KMS-11 (cell line): ENCODE data around the gene ZNF615.

Experiments used
- H2AFZ ChIP-seq: fragments of 200-600 bp; sonication (generic); 2 replicates; pipeline ENCODE4 v1.6.1; 2016; ENCODE audit warnings: antibody characterized with exemption, mixed run types, low read depth
- H3K27ac ChIP-seq: fragments of 200-600 bp; sonication (generic); 2 replicates; pipeline ENCODE4 v1.6.1; 2016; ENCODE audit warnings: mild to moderate bottlenecking, mixed run types
- H3K27me3 ChIP-seq: fragments of 200-600 bp; sonication (generic); 2 replicates; pipeline ENCODE4 v1.6.1; 2017; ENCODE audit warnings: mild to moderate bottlenecking, low read depth, mixed run types, moderate library complexity; ENCODE audit not compliant: insufficient read depth
- H3K36me3 ChIP-seq: fragments of 200-600 bp; sonication (generic); 2 replicates; pipeline ENCODE4 v1.6.1; 2017; ENCODE audit warnings: mild to moderate bottlenecking, mixed run types; ENCODE audit not compliant: insufficient read depth
- H3K4me1 ChIP-seq: fragments of 200-600 bp; sonication (generic); 2 replicates; pipeline ENCODE4 v1.6.1; 2016; ENCODE audit warnings: mild to moderate bottlenecking, low read depth, mixed run types; ENCODE audit not compliant: poor library complexity, severe bottlenecking
- H3K4me2 ChIP-seq: fragments of 200-600 bp; sonication (generic); 2 replicates; pipeline ENCODE4 v1.7.0; 2016; ENCODE audit warnings: mild to moderate bottlenecking, mixed run types
- H3K4me3 ChIP-seq: fragments of 200-600 bp; sonication (generic); IDR thresholded peaks from 2 replicates; pipeline ENCODE4 v1.6.1; 2017; ENCODE audit warnings: low read depth, low read length, mixed read lengths; ENCODE audit not compliant: insufficient read depth
- H3K79me2 ChIP-seq: fragments of 200-600 bp; sonication (generic); 2 replicates; pipeline ENCODE4 v1.6.1; 2016; ENCODE audit warnings: low read depth, mixed run types; ENCODE audit not compliant: insufficient read depth
- H3K9ac ChIP-seq: fragments of 200-600 bp; sonication (generic); 2 replicates; pipeline ENCODE4 v1.6.1; 2016; ENCODE audit warnings: mild to moderate bottlenecking, mixed run types
- H4K20me1 ChIP-seq: fragments of 200-600 bp; sonication (generic); 2 replicates; pipeline ENCODE4 v1.6.1; 2016; ENCODE audit warnings: mild to moderate bottlenecking, mixed run types; ENCODE audit not compliant: insufficient read depth
- CTCF ChIP-seq: fragments of 200-600 bp; sonication (generic); conservative IDR thresholded peaks from 2 replicates; pipeline ENCODE4 v1.6.1; 2017; ENCODE audit warnings: low read depth, mild to moderate bottlenecking, antibody characterized with exemption, low read length, moderate library complexity, mixed read lengths

The ZNF615 gene

GRCh38 chr19:52022193-52022592, 14.2 kb upstream of the ZNF615 start:
- Histone ChIP-seq H3K27me3 (no peaks in the 10 kb centered on the region), H2AFZ (no peak overlapping the region), H3K36me3 (no peaks in the 10 kb centered on the region), H3K4me1 (no peaks in the 10 kb centered on the region), H3K9ac (no peak overlapping the region), H3K4me3 (no peak overlapping the region), H3K27ac (no peak overlapping the region), H4K20me1 (no peaks in the 10 kb centered on the region), H3K4me2 (no peak overlapping the region), H3K79me2 (no peaks in the 10 kb centered on the region)
- no peak for TF ChIP-seq CTCF

DNA sequence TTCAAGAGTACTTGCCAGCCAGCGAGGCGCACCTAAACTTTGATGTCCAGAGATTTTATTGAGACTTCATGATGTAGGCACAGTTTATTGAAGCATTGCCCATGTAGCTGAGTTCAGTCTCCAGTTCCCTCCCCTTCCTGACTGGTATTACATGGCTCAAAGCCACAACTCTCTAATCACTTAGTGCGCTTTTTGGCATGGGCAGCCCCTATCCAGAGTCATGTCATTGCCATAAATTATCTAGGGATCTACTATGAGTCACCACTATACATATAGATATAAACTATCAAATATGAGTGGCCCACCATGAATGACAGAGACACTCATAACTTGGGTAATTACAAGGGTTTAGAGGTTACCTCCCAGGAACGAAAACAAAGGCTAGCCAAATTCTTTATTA, 12.5 kb upstream of the ZNF615 start:
- Histone ChIP-seq H3K36me3 (no peaks in the 10 kb centered on the region), H3K27me3 (no peaks in the 10 kb centered on the region)

DNA sequence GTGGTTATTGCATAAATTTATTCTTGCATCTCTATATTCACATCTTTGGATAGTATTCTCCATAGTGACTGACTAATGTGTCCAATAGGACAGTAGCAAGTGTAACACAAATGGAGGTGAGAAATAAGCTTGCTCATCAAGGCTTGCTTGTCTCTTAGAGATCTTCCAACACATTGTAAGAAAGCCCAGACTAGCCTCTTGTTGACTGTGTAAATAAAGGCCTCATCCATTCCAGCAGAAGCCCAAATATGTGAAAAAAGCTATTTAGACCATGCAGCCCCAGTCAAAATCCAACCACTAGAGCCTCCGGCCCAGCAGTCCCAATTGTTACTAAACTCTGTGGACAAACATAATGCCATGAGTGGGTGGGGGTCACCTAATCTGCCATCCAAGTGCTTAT, 2.7 kb upstream of the ZNF615 start:
- no peak overlapping the region for H3K4me3 ChIP-seq

More for the DNA sequence above, 12.5 kb upstream of the ZNF615 start:
- Histone ChIP-seq H2AFZ (no peak overlapping the region), H3K4me3 (no peak overlapping the region), H3K79me2 (no peaks in the 10 kb centered on the region), H3K4me1 (no peaks in the 10 kb centered on the region), H3K9ac (no peak overlapping the region), H3K27ac (no peak overlapping the region), H4K20me1 (no peaks in the 10 kb centered on the region), H3K4me2 (no peak overlapping the region)
- no peak for TF ChIP-seq CTCF

GRCh38 chr19:52007451-52007805, 583 bp downstream of the ZNF615 start:
- Histone ChIP-seq H3K27me3 (no peaks in the 10 kb centered on the region), H3K4me3 (peak overlapping the region; percentile 52), H3K36me3 (no peaks in the 10 kb centered on the region), H3K27ac (no peak overlapping the region), H3K9ac (no peak overlapping the region), H2AFZ (peak overlapping the region; percentile 85), H4K20me1 (no peaks in the 10 kb centered on the region), H3K4me2 (no peak overlapping the region), H3K4me1 (no peaks in the 10 kb centered on the region), H3K79me2 (no peaks in the 10 kb centered on the region)
- TF ChIP-seq CTCF = no peak

More for the DNA sequence above, 2.7 kb upstream of the ZNF615 start:
- H3K27me3 ChIP-seq = no peaks in the 10 kb centered on the region
- H3K27ac ChIP-seq = no peak overlapping the region
- no peak overlapping the region for H3K9ac ChIP-seq
- no peak overlapping the region for H2AFZ ChIP-seq
- H4K20me1 ChIP-seq = no peaks in the 10 kb centered on the region
- H3K4me1 ChIP-seq = no peaks in the 10 kb centered on the region
- no peak overlapping the region for H3K4me2 ChIP-seq
- H3K36me3 ChIP-seq = no peaks in the 10 kb centered on the region
- H3K79me2 ChIP-seq = no peaks in the 10 kb centered on the region
- no peak for TF ChIP-seq CTCF
